ENCODE data around the gene SPATA18. TPM values are rescaled to one million over a fixed set of nuclear protein-coding genes. Genes with fewer than 3 reads are reported as not detected.

The SPATA18 gene
- total RNA-seq, 1 experiment from 2014 or later = 0.47 TPM

GRCh38 chr4:52091801-52092200 is 40.7 kb downstream of the SPATA18 start:
- TF ChIP-seq JUND (IDR thresholded peaks at IDR 0.05) (no peak), CBX3 (IDR thresholded peaks at IDR 0.05; ENCODE audit: low read depth) (no peak), YY1 (IDR thresholded peaks at IDR 0.05; ENCODE audit: extremely low read depth, insufficient replicate concordance, low read depth, low read length) (no peak), ZFX (IDR thresholded peaks at IDR 0.05) (no peak), EZH2phosphoT487 (IDR thresholded peaks at IDR 0.05; ENCODE audit: borderline replicate concordance) (no peak), ELF1 (IDR thresholded peaks at IDR 0.05; ENCODE audit: borderline replicate concordance, low read depth) (no peak), SRF (IDR thresholded peaks at IDR 0.05; ENCODE audit: low read depth) (no peak), RAD21 (IDR thresholded peaks at IDR 0.05; ENCODE audit: low read depth) (no peak), TCF7L2 (IDR thresholded peaks at IDR 0.05; ENCODE audit: borderline replicate concordance, extremely low read depth, insufficient read depth, insufficient read length) (no peak), POLR2A (IDR thresholded peaks at IDR 0.05; ENCODE audit: borderline replicate concordance, extremely low read depth, insufficient read depth, insufficient read length) (no peak), CEBPB (IDR thresholded peaks at IDR 0.05; ENCODE audit: low read depth) (no peak), SP1 (IDR thresholded peaks at IDR 0.05; ENCODE audit: low read depth) (no peak), POLR2AphosphoS5 (IDR thresholded peaks at IDR 0.05; ENCODE audit: low read depth, low read length) (no peak)
- Histone ChIP-seq H2AFZ (ENCODE audit: low read depth, low read length, poor library complexity, severe bottlenecking) (no peak overlapping the region), H3K4me1 (ENCODE audit: control insufficient read depth in 1 of 2, insufficient read depth in 2 of 2, low read length in 2 of 2) (no peaks in the 10 kb centered on the region), H3K27me3 (ENCODE audit: insufficient read depth, low read length) (peaks cover 31% of the 10 kb centered on the region), H3K27ac (ENCODE audit: low read depth, low read length) (no peak overlapping the region), H3K4me3 (replicated peaks in 1 of 2; ENCODE audit: low read depth in 1 of 2, low read length in 2 of 2) (no peak overlapping the region), H3K9ac (ENCODE audit: low read length) (no peak overlapping the region), H3K36me3 (ENCODE audit: control insufficient read depth in 1 of 2, insufficient read depth in 2 of 2, low read length in 2 of 2) (no peaks in the 10 kb centered on the region), H4K20me1 (ENCODE audit: insufficient read depth) (no peaks in the 10 kb centered on the region), H3K9me2 (ENCODE audit: insufficient read depth) (no peaks in the 10 kb centered on the region), H3K79me2 (ENCODE audit: insufficient read depth, low read length) (no peaks in the 10 kb centered on the region), H3K4me2 (ENCODE audit: low read length) (no peak overlapping the region), H3K9me3 (ENCODE audit: control insufficient read depth in 1 of 2, insufficient read depth in 1 of 2, low read depth in 1 of 2, low read length in 2 of 2) (no peaks in the 10 kb centered on the region)
- no TSS peak for BruUV-seq (replicated peaks)
- DNase-seq (ENCODE audit: low read depth, low spot score) (no peak), ATAC-seq (no peak)
- RAD21 ChIA-PET (ENCODE audit: low non-redundant PET in 1 of 2, low total read pairs in 2 of 2, uncharacterized antibody in 2 of 2, unreplicated experiment in 2 of 2) = no interaction called here
- CTCF ChIA-PET = no interaction called here
- POLR2A ChIA-PET = no interaction called here
- intact Hi-C loops (cut with micrococcal nuclease) = no loop called here

- H3K36me3 ChIP-seq (ENCODE audit: control insufficient read depth in 1 of 2, insufficient read depth in 2 of 2, low read length in 2 of 2) = no peaks in the 10 kb centered on the region
- H2AFZ ChIP-seq (ENCODE audit: low read depth, low read length, poor library complexity, severe bottlenecking) = no peak overlapping the region
- no peak overlapping the region for H3K9ac ChIP-seq (ENCODE audit: low read length)
- RAD21 ChIA-PET (ENCODE audit: low non-redundant PET in 1 of 2, low total read pairs in 2 of 2, uncharacterized antibody in 2 of 2, unreplicated experiment in 2 of 2) = no interaction called here
- H3K4me3 ChIP-seq (replicated peaks in 1 of 2; ENCODE audit: low read depth in 1 of 2, low read length in 2 of 2) = no peak overlapping the region
- DNase-seq (ENCODE audit: low read depth, low spot score) (no peak), ATAC-seq (no peak)
- peaks cover 38% of the 10 kb centered on the region; the same call in 1 of the 2 replicates for H3K27me3 ChIP-seq (ENCODE audit: insufficient read depth, low read length)
- no peak overlapping the region for H3K27ac ChIP-seq (ENCODE audit: low read depth, low read length)
- no TSS peak for BruUV-seq (replicated peaks)
- H3K4me2 ChIP-seq (ENCODE audit: low read length) = no peak overlapping the region
- H3K79me2 ChIP-seq (ENCODE audit: insufficient read depth, low read length) = no peaks in the 10 kb centered on the region
- H3K9me2 ChIP-seq (ENCODE audit: insufficient read depth) = no peaks in the 10 kb centered on the region
- CTCF ChIA-PET = no interaction called here
- no peaks in the 10 kb centered on the region for H4K20me1 ChIP-seq (ENCODE audit: insufficient read depth)
- intact Hi-C loops (cut with micrococcal nuclease) = no loop called here
- H3K4me1 ChIP-seq (ENCODE audit: control insufficient read depth in 1 of 2, insufficient read depth in 2 of 2, low read length in 2 of 2) = no peaks in the 10 kb centered on the region
- H3K9me3 ChIP-seq (ENCODE audit: control insufficient read depth in 1 of 2, insufficient read depth in 1 of 2, low read depth in 1 of 2, low read length in 2 of 2) = no peaks in the 10 kb centered on the region
- POLR2A ChIA-PET = no interaction called here
- TF ChIP-seq ZBTB33 (IDR thresholded peaks at IDR 0.05; ENCODE audit: extremely low read depth, insufficient replicate concordance, low read length) = no peak
These were observed 42.4 kb downstream of the SPATA18 start for GRCh38 chr4:52093466-52093865.
